SK-N-SH treated with all-trans-retinoic acid at 6 μM for 48 hours (cell line): Measurements from ENCODE around the gene SERHL2.

Source experiments
- ATAC-seq: fragments of 200-7000 bp; cut with Tn5 transposase; 3 replicates; pipeline ENCODE4 v1.9.1; 2020; ENCODE audit warnings: mild to moderate bottlenecking, moderate library complexity
- ARNTL ChIP-seq: fragments of 450-650 bp; formaldehyde crosslinking; IDR thresholded peaks from 2 replicates; pipeline ENCODE4 v1.5.0; 2020; ENCODE audit warnings: low read depth, mild to moderate bottlenecking, moderate library complexity, borderline replicate concordance
- BACH2 ChIP-seq: fragments of 250-450 bp; sonication (Bioruptor Pico); IDR thresholded peaks from 2 replicates; pipeline ENCODE4 v1.9.0; 2021; ENCODE audit warnings: mild to moderate bottlenecking, borderline replicate concordance
- CSRNP3 ChIP-seq: fragments of 250-450 bp; sonication (Bioruptor Pico); IDR thresholded peaks from 2 replicates; pipeline ENCODE4 v1.5.1; 2021; ENCODE audit warnings: mild to moderate bottlenecking, moderate library complexity
- GLIS3 ChIP-seq: fragments of 250-450 bp; sonication (Bioruptor Pico); IDR thresholded peaks from 2 replicates; pipeline ENCODE4 v1.5.0; 2020; ENCODE audit warnings: mild to moderate bottlenecking, moderate library complexity
- ISL1 ChIP-seq: fragments of 250-450 bp; sonication (Bioruptor Pico); IDR thresholded peaks from 2 replicates; pipeline ENCODE4 v2.1.2; 2022; ENCODE audit warnings: mild to moderate bottlenecking, moderate library complexity
- SNAI2 ChIP-seq: fragments of 250-450 bp; sonication (Bioruptor Pico); IDR thresholded peaks from 2 replicates; pipeline ENCODE4 v1.5.0; 2020; ENCODE audit warnings: mild to moderate bottlenecking, moderate library complexity
- TCF4 ChIP-seq: fragments of 250-450 bp; sonication (Bioruptor Pico); IDR thresholded peaks from 2 replicates; pipeline ENCODE4 v1.8.0; 2021; ENCODE audit warnings: mild to moderate bottlenecking, moderate library complexity, borderline replicate concordance
- TOX ChIP-seq: fragments of 250-450 bp; sonication (Bioruptor Pico); IDR thresholded peaks from 2 replicates; pipeline ENCODE4 v1.8.0; 2021; ENCODE audit warnings: mild to moderate bottlenecking, moderate library complexity, borderline replicate concordance
- TSHZ2 ChIP-seq: fragments of 250-450 bp; sonication (Bioruptor Pico); IDR thresholded peaks from 2 replicates; pipeline ENCODE4 v1.5.0; 2020; ENCODE audit warnings: mild to moderate bottlenecking, moderate library complexity
- ZC3H10 ChIP-seq: fragments of 250-450 bp; sonication (Bioruptor Pico); IDR thresholded peaks from 2 replicates; pipeline ENCODE4 v1.5.1; 2021; ENCODE audit warnings: mild to moderate bottlenecking, moderate library complexity
- ZFP3 ChIP-seq: fragments of 250-450 bp; sonication (Bioruptor Pico); IDR thresholded peaks from 2 replicates; pipeline ENCODE4 v1.5.0; 2020; ENCODE audit warnings: mild to moderate bottlenecking, moderate library complexity
- ZFP30 ChIP-seq: fragments of 450-650 bp; formaldehyde crosslinking; IDR thresholded peaks from 2 replicates; pipeline ENCODE4 v1.5.0; 2022; ENCODE audit warnings: mild to moderate bottlenecking, moderate library complexity
- ZNF70 ChIP-seq: fragments of 450-650 bp; formaldehyde crosslinking; IDR thresholded peaks from 2 replicates; pipeline ENCODE4 v1.5.0; 2020; ENCODE audit warnings: mild to moderate bottlenecking, moderate library complexity
- ZNF8 ChIP-seq: fragments of 450-650 bp; formaldehyde crosslinking; IDR thresholded peaks from 2 replicates; pipeline ENCODE4 v1.5.0; 2020; ENCODE audit warnings: mild to moderate bottlenecking, moderate library complexity
- TF ChIP-seq, protein P1 (sequence below): fragments of 250-450 bp; sonication (Bioruptor Pico); IDR thresholded peaks from 2 replicates; pipeline ENCODE4 v1.5.1; 2020; ENCODE audit warnings: low read depth, mild to moderate bottlenecking, moderate library complexity
- TF ChIP-seq, protein P2 (sequence below): fragments of 250-450 bp; sonication (Bioruptor Pico); IDR thresholded peaks from 2 replicates; pipeline ENCODE4 v1.8.0; 2021; ENCODE audit warnings: low read depth, mild to moderate bottlenecking, moderate library complexity, borderline replicate concordance

SERHL2 gene

GRCh38 chr22:42617155-42617983 lies 63.6 kb downstream of the SERHL2 start:
- no peak for TF ChIP-seq ZNF8 (CRISPR knock-in tag)
- TF ChIP-seq BACH2 (CRISPR knock-in tag): no peak
- ATAC-seq: no peak

GRCh38 chr22:42619261-42620063 lies 65.7 kb downstream of the SERHL2 start:
- ATAC-seq: no peak
- no peak for TF ChIP-seq ARNTL (CRISPR knock-in tag)
- no peak for TF ChIP-seq SNAI2
- no peak for TF ChIP-seq ZFP3 (CRISPR knock-in tag)
- no peak for TF ChIP-seq CSRNP3 (CRISPR knock-in tag)
- TF ChIP-seq ZNF70: no peak
- TF ChIP-seq BACH2 (CRISPR knock-in tag): no peak
- no peak for TF ChIP-seq GLIS3 (CRISPR knock-in tag)
- TF ChIP-seq, protein P1, sequence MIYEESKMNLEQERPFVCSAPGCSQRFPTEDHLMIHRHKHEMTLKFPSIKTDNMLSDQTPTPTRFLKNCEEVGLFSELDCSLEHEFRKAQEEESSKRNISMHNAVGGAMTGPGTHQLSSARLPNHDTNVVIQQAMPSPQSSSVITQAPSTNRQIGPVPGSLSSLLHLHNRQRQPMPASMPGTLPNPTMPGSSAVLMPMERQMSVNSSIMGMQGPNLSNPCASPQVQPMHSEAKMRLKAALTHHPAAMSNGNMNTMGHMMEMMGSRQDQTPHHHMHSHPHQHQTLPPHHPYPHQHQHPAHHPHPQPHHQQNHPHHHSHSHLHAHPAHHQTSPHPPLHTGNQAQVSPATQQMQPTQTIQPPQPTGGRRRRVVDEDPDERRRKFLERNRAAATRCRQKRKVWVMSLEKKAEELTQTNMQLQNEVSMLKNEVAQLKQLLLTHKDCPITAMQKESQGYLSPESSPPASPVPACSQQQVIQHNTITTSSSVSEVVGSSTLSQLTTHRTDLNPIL (CRISPR knock-in tag): no peak
- TF ChIP-seq TCF4 (CRISPR knock-in tag): no peak

GRCh38 chr22:42620084-42620483 lies 66.3 kb downstream of the SERHL2 start:
- no peak for TF ChIP-seq ZNF8 (CRISPR knock-in tag)
- no peak for ATAC-seq

GRCh38 chr22:42621505-42622002 lies 67.8 kb downstream of the SERHL2 start:
- TF ChIP-seq TOX: no peak
- no peak for TF ChIP-seq BACH2 (CRISPR knock-in tag)
- ATAC-seq: peak; percentile 92

DNA sequence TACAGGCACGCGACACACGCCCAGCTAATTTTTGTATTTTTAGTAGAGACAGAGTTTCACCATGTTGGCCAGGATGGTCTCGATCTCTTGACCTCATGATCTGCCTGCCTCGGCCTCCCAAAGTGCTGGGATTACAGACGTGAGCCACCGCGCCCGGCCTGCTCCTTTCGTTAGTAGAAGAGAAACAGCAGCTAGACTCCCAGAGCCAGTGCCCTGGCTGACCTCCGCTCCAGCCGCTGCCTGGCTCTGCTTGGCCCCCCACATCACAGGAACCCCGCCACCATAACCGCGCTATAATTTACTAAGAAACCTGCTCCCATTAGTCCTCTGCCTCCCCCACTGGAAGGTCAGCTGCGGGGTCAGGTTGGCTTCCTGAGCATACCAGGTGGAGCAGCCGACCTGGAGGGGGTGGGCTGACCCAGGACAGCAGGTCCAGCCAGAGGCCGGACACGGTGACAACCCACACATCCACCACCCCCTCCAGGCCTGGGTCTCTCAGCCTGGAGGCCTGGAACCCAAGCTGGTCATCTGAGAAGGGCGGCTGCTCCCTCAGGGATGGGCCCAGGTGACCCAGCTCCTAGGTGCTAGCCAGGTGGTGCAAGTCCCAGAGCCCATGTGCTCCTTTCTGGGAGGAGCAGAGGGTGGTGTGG lies 68.4 kb downstream of the SERHL2 start:
- ATAC-seq: no peak
- TF ChIP-seq, protein P1 (CRISPR knock-in tag): no peak
- TF ChIP-seq BACH2 (CRISPR knock-in tag): no peak
- TF ChIP-seq TOX: no peak
- TF ChIP-seq ZC3H10 (CRISPR knock-in tag): no peak
- no peak for TF ChIP-seq ISL1 (CRISPR knock-in tag)
- no peak for TF ChIP-seq ZFP30 (CRISPR knock-in tag)
- no peak for TF ChIP-seq TCF4 (CRISPR knock-in tag)
- no peak for TF ChIP-seq SNAI2
- no peak for TF ChIP-seq TSHZ2 (CRISPR knock-in tag)
- TF ChIP-seq, protein P2, sequence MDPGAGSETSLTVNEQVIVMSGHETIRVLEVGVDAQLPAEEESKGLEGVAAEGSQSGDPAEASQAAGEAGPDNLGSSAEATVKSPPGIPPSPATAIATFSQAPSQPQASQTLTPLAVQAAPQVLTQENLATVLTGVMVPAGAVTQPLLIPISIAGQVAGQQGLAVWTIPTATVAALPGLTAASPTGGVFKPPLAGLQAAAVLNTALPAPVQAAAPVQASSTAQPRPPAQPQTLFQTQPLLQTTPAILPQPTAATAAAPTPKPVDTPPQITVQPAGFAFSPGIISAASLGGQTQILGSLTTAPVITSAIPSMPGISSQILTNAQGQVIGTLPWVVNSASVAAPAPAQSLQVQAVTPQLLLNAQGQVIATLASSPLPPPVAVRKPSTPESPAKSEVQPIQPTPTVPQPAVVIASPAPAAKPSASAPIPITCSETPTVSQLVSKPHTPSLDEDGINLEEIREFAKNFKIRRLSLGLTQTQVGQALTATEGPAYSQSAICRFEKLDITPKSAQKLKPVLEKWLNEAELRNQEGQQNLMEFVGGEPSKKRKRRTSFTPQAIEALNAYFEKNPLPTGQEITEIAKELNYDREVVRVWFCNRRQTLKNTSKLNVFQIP (CRISPR knock-in tag): no peak
